RKO (cell line): Measurements from ENCODE around the gene SP3.
A peak's percentile ranks its signal among the peaks of the same experiment; 100 is the strongest.
"Not testable (repeated sequence)": the region's sequence is repeated elsewhere in the genome, so short reads cannot be mapped to it uniquely, and the experiment has no call there.

ENCODE experiments used
- DNase-seq: peaks from one replicate; pipeline ENCODE4 v3.0.0-alpha.2; 2016; ENCODE audit warnings: low spot score

Gene SP3

GRCh38 chr2:173891315-173892037 is 73.7 kb downstream of the SP3 start:
- DNase-seq: no peak

DNA sequence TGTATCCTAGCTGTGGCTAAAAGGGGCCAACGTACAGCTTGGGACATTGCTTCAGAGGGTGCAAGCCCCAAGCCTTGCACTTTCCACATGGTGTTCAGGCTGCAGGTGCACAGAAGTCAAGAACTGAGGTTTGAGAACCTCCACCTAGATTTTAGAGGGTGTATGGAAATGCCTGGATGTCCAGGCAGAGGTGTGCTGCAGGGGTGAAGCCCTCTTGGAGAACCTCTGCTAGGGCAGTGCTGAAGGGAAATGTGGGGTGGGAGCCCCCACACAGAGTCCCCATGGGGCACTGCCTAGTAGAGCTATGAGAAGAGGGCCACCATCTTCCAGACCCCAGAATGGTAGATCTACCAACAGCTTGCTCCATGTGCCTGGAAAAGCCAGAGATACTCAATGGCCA is 75.7 kb downstream of the SP3 start:
- not testable (repeated sequence) for DNase-seq

GRCh38 chr2:173886613-173887012 is 78.6 kb downstream of the SP3 start:
- no peak for DNase-seq

GRCh38 chr2:173884025-173884802 is 81.0 kb downstream of the SP3 start:
- DNase-seq: peak; percentile 58

GRCh38 chr2:173881886-173882285 is 83.3 kb downstream of the SP3 start:
- DNase-seq: no peak

GRCh38 chr2:173881461-173881860 is 83.7 kb downstream of the SP3 start:
- no peak for DNase-seq

GRCh38 chr2:173880561-173880960 is 84.6 kb downstream of the SP3 start:
- no peak for DNase-seq

DNA sequence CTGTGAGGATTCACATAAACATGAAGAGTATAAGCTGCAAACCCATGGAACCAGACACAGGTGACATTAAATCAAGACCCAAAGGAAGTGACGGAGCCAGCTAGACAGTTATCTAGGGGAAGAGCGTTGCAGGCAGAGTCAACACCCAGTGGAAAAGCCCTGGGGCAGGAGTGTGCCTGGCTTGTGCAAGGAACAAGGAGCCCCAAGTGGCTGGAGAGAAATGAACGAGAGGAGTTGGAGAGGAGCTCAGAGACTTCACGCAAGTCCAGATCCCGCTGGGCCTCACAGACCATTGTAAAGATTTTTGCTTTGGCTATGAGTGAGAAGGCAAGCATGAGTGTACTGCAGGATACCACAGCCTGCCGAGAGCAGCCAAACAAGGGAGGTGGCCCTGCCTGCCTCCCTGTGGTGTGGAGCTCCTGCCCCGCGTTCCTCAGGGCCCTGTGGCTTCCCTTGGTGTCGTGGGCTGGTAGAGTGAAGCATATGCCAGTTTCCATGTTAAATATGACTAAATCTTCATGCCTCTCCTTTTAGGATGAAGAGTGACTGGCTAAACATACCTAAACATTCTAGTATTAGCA is 88.2 kb downstream of the SP3 start:
- DNase-seq: no peak

- DNase-seq: no peak
Measured at GRCh38 chr2:173874894-173875237, 90.3 kb downstream of the SP3 start.

DNA sequence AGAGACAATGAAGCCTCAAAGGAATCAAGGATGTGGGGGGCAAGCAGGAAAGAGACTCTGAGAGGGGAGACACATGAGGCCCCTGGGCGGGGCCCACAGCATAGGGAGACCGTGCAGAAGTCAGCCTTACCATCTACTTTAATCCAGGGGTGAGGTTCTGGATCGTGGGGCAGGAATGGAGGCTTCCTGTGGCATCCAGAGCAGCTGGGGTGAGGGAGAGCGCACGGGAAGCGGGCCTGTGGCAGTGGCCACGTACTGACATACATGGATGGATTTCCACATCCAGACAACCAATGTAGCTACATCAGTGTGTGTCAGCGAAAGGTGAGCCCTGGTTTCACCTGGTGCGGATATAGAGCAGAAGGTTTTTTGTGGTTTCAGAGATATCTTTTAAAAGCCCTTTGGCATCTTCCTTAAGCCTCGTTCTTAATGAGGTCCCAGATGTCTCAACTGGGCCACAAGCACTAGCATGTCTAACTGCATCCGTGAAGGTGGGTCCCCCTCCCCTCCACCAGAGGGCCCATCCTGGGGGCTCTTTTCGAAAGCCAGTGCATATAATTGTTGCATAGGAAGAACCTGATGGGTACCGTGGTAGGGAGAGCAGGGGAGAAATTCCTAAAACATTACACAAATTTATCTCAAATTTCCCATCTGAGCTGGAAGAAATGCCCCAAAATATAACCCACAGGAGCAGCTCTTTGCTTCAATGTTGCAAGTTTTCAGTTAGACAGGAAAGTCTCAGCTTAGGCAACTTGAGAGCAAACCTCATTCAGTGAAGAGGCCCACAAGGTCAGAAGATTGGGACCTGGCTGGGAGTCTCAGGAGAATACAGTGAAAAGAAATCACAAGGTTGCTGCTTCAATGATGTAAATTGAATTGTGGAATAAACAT is 90.9 kb downstream of the SP3 start:
- DNase-seq: no peak

DNA sequence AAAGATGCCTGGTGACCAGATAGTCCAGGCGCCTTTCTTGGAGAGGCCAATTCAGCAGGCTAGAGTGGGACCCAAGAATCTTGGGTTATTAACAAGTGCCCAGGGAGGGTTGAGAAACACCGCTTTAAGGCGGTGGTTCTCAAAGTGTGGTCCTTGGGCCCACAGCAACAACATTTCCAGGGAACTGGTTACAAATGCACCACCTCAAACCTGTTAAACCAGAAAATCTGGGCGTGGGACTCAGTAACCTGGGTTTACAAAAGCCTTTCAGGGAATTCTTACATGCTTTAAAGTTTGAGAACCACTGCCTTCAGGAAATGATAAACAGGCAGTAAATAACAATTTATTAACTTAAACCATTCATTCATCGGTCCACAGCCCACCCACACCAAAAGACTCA is 92.5 kb downstream of the SP3 start:
- DNase-seq: no peak

DNA sequence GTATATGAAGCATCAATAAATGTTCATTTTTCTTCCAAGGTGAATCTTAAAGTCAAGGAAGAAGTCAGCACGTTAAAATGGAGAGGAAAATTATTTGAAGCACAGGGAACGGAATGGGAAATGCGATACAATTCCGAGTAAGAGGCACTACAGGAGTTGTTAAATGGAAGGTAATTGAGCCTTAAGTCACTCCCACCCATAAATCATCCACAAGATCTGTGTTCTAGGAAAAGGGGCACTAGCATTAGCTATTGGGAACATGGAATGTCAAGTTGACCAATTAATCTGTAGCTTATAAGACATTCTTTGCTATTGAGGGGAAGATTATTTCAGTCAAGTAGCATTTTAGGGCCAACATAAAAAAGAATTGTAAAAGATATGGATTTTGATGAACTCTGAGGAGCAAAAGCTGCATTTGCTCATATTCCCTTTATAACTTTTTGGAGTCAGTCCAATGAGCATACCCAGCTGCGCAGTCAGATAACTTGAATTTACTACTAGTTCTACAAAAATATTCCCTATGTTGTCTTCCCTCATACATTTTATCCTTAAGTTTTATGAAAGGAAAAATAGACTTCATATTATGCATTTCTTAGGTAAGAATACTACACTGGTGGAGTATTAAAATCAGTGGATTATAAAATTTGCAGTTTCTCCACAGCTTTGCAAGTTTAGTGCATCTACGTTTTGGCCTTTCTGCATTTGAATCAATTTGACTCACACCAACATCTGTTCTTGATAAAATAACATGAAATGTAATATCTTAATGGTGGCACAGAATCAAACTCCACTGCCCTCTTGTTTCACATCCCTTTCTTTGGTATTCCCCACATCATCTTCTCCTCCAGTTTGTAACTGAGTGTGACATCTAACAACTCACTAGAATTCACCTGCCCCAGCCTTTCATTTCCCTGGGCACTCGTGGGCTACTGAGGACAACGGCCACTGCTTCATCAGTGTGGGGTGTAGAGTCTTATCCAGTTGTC is 95.6 kb downstream of the SP3 start:
- no peak for DNase-seq

DNA sequence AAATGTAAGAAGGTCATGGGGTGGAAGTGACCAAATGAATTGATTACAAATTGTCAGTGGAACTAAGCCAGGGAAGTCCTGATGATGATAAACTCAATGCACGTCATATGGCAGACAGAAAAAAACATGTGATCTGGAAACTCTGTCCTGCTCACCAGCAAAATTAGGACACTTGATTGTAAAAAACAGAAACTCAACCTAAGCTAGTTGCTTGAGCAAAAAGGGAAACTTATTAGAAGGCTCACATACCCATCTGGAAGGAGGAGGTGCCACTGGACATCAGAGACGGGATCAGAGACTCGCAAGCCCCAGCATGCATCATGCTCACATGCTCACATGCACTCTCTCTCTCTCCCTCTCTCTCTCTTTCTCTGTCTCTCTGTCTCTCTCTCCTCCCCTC is 96.8 kb downstream of the SP3 start:
- no peak for DNase-seq

- no peak for DNase-seq
Measured at GRCh38 chr2:173866874-173867618, 98.1 kb downstream of the SP3 start.

DNA sequence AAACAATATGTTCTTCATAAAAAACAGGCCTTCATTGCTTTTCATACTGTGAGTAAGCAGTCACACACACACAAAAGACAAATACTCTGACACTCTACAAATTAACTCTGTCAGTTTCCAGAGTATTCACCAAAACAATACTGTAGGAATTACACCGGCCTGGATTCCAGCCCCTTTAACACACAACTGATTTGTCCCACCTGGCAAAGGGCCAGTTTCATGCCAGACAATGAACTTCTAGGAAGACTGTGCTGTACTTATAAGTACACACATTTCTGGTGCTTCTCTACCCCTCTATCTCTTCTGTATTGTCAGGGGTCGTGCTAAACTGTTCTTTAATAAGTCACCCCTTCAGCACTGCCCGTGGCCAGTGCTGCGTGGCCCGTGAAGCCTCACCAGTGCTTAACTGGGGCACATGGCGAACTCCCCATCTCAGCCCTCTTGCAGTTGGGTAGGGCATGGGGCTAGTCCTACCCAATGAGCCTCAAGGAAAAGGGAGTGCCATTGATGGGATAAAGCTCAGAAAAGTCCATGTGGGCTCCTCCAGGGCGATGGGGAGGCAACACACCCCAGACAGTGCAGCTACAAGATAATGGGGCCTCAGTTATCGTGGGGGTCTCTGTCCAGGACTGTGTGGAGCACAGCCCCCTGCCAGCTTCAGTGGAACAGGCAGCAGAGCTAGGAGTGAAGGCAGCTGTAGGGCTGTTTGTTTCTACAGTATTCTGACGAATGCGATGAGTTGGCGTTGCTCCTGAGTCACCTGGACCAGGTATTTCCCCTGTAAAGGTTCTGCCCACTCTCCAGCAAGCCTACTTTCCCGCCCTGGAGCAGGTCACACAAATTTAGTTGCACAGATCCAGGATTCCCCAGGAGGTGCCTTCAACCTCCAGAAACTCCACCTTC is 99.0 kb downstream of the SP3 start:
- no peak for DNase-seq

GRCh38 chr2:173862612-173863217 is 102.5 kb downstream of the SP3 start:
- no peak for DNase-seq

GRCh38 chr2:173860566-173860965 is 104.6 kb downstream of the SP3 start:
- DNase-seq: no peak

GRCh38 chr2:173860082-173860481 is 105.1 kb downstream of the SP3 start:
- DNase-seq: no peak

DNA sequence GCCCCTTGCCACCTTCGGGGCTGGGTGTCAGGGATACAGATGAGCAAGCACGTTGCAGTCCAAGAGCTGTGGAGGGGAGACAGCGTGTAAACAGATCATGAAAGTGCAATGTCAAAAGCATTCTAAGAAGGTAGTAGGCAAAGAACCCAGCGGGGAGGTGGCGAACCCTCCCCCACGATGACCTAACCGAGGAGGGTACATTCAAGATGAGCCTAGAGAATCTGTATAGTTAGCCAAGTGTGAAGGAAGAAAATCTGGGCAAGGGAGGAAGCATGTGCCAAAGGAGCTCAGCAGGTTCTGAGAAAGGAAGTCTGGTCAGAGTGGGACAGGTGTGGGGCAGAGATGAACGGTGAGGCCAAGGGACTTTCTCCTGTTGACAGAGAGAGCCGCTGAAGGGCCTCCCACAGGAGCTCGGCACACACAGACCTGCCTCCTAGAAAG is 106.9 kb downstream of the SP3 start:
- no peak for DNase-seq
